Transverse colon (tissue), 4 donors: ENCODE measurements around the gene MKNK1. TPM values are rescaled to one million over a fixed set of nuclear protein-coding genes. Genes with fewer than 3 reads are reported as not detected.
A peak's percentile ranks its signal among the peaks of the same experiment; 100 is the strongest.

Experiments
- DNase-seq: peaks from one replicate; pipeline ENCODE4 v3.0.0-alpha.2; 2019
- H3K27ac ChIP-seq, 4 donors: fragments of 200-600 bp; sonication (generic); 2 replicates each; pipeline ENCODE4 v1.5.1; 2016 to 2018; ENCODE audit warnings: inconsistent platforms in 4 of 4
- H3K27me3 ChIP-seq: fragments of 200-600 bp; sonication (generic); 2 replicates; pipeline ENCODE4 v1.5.1; 2017; ENCODE audit warnings: inconsistent platforms
- H3K36me3 ChIP-seq, 4 donors: fragments of 200-600 bp; sonication (generic); 2 replicates each; pipeline ENCODE4 v1.5.1; 2017 to 2019; ENCODE audit warnings: inconsistent platforms in 4 of 4
- H3K4me1 ChIP-seq, 4 donors: fragments of 200-600 bp; sonication (generic); 2 replicates each; pipeline ENCODE4 v1.5.1; 2017 to 2020; ENCODE audit warnings: inconsistent platforms in 4 of 4
- H3K4me3 ChIP-seq, 4 donors: fragments of 200-600 bp; sonication (generic); 1 replicate in 1 of 4; 2 replicates in 3 of 4; pipeline versions ENCODE4 v1.5.1 to v1.6.1; 2017 to 2019; ENCODE audit warnings: inconsistent platforms in 4 of 4
- H3K9me3 ChIP-seq, 2 donors: fragments of 200-600 bp; sonication (generic); 2 replicates each; pipeline ENCODE4 v1.5.1; 2017 to 2019; ENCODE audit warnings: inconsistent platforms in 2 of 2
- EP300 ChIP-seq: sonication (generic); formaldehyde crosslinking; IDR thresholded peaks from one replicate; pipeline ENCODE4 v1.6.1; 2017; ENCODE audit warnings: antibody characterized with exemption, low read depth
- POLR2A ChIP-seq: fragments of 450-650 bp; IDR thresholded peaks from one replicate; pipeline ENCODE4 v1.6.1; 2016; ENCODE audit warnings: antibody characterized with exemption, mild to moderate bottlenecking, moderate library complexity
- POLR2AphosphoS5 ChIP-seq, 3 donors: sonication (generic); formaldehyde crosslinking; IDR thresholded peaks; one replicate each; pipeline ENCODE4 v1.6.1; 2016; ENCODE audit warnings: antibody characterized with exemption in 3 of 3
- WGBS, 2 donors: methylation state at CpG; one replicate each; pipeline ENCODE4 v1.1.5; 2018; ENCODE audit warnings: low coverage in 1 of 2; 5-methylcytosine and 5-hydroxymethylcytosine counted together
- in situ Hi-C, 4 donors: fragments of 200-750 bp; cut with MboI; loops; one replicate each; pipeline versions ENCODE4 v1.15.0 to v1.15.1; 2017; ENCODE audit warnings: low sequenced_read_pairs in 3 of 4, low pct_ligation_motif_present in 1 of 4, low pct_unique_long_range_greater_than_20kb in 1 of 4
- intact Hi-C: fragments of 100-400 bp; cut with DNase I; formaldehyde crosslinking; loops from one replicate; pipeline ENCODE4 v1.15.1; 2023; ENCODE audit warnings: low total_unique reads
- total RNA-seq, 4 donors: library from RNA; depleted of rRNA; stranded (reverse); fragments of >200 nt; gene quantifications; one replicate each; pipeline ENCODE4 v1.1.0, GENCODE V29; 2016
- TF ChIP-seq, protein P1 (sequence below), 5 experiments: fragments of 200-600 bp in 3 of 5; fragments of 450-650 bp in 2 of 5; sonication (generic) in 3 of 5; IDR thresholded peaks; 1 replicate in 2 of 5; 2 replicates in 3 of 5; pipeline ENCODE4 v1.5.1; 2016 to 2017; ENCODE audit warnings: antibody characterized with exemption in 5 of 5, inconsistent platforms in 3 of 5, mild to moderate bottlenecking in 2 of 5, moderate library complexity in 1 of 5

Gene MKNK1
- total RNA-seq, 4 donors from 2014 or later: 59.5 to 80.5 (median 62.3) TPM

DNA sequence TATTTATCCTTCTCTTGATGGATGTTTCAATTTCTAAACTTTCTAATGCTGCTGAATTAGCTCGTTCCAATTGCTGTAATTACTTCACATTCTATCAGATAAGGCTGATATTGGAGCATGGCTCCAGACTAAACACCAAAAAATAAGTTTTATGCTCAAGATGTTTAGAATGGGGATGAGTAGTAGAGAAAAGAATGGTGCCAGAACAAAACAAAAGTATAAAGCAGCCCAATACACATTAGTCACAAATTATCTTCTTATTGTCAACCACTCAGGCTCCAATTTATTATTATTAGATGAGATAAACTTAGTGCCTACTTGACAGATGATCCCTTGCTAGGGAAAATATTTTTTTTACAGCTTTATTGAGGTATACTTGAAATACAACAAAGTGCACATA is 42.3 kb upstream of the MKNK1 start:
- DNase-seq: no peak
- Histone ChIP-seq H3K27me3 (no peaks in the 10 kb centered on the region), H3K36me3 (peaks cover 0 to 29% (median 6%) of the 10 kb centered on the region in 4 donors), H3K4me3 (no peak overlapping the region), H3K4me1 (peaks cover 10 to 23% (median 14%) of the 10 kb centered on the region in 4 donors), H3K27ac (no peak overlapping the region), H3K9me3 (peaks cover 0 to 2% of the 10 kb centered on the region in 2 donors)
- intact Hi-C loops: no loop called here
- TF ChIP-seq, protein P1, sequence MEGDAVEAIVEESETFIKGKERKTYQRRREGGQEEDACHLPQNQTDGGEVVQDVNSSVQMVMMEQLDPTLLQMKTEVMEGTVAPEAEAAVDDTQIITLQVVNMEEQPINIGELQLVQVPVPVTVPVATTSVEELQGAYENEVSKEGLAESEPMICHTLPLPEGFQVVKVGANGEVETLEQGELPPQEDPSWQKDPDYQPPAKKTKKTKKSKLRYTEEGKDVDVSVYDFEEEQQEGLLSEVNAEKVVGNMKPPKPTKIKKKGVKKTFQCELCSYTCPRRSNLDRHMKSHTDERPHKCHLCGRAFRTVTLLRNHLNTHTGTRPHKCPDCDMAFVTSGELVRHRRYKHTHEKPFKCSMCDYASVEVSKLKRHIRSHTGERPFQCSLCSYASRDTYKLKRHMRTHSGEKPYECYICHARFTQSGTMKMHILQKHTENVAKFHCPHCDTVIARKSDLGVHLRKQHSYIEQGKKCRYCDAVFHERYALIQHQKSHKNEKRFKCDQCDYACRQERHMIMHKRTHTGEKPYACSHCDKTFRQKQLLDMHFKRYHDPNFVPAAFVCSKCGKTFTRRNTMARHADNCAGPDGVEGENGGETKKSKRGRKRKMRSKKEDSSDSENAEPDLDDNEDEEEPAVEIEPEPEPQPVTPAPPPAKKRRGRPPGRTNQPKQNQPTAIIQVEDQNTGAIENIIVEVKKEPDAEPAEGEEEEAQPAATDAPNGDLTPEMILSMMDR (IDR thresholded peaks at IDR 0.05): no peak
- TF ChIP-seq POLR2A: no peak
- TF ChIP-seq POLR2AphosphoS5 (IDR thresholded peaks at IDR 0.05): no peak
- no peak for TF ChIP-seq EP300
- 74 to 83% methylated on average over 1 of the region's 1 CpG for WGBS, 2 donors
- in situ Hi-C loops: no loop called here

DNA sequence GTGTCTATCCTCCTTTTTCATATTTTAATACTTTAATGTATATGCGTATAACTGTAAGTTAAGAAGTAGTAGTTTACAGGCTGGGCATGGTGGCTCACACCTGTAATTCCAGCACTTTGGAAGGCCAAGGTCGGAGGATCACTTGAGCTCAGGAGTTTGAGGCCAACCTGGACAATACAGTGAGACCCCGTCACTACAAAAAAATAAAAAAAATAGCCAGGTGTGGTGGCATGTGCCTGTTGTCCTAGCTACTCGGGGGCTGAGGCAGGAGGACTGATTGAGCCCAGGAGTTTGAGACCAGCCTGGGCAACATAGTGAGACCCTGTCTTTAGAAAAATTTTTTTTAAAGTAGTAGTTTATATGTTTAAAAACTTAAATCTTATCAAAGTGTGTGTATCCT is 41.7 kb upstream of the MKNK1 start:
- Histone ChIP-seq H3K36me3 (peaks cover 0 to 29% (median 6%) of the 10 kb centered on the region in 4 donors), H3K4me1 (peaks cover 10 to 23% (median 14%) of the 10 kb centered on the region in 4 donors), H3K4me3 (no peak overlapping the region), H3K27ac (no peak overlapping the region), H3K27me3 (no peaks in the 10 kb centered on the region), H3K9me3 (peaks cover 0 to 2% of the 10 kb centered on the region in 2 donors)
- in situ Hi-C loops (no loop called here), intact Hi-C loops (no loop called here)
- WGBS, 2 donors: 92 to 93% methylated on average over 4 of the region's 4 CpGs
- no peak for DNase-seq
- TF ChIP-seq, protein P1 (IDR thresholded peaks at IDR 0.05): no peak
- TF ChIP-seq POLR2AphosphoS5 (IDR thresholded peaks at IDR 0.05) (no peak), EP300 (no peak), POLR2A (no peak)

DNA sequence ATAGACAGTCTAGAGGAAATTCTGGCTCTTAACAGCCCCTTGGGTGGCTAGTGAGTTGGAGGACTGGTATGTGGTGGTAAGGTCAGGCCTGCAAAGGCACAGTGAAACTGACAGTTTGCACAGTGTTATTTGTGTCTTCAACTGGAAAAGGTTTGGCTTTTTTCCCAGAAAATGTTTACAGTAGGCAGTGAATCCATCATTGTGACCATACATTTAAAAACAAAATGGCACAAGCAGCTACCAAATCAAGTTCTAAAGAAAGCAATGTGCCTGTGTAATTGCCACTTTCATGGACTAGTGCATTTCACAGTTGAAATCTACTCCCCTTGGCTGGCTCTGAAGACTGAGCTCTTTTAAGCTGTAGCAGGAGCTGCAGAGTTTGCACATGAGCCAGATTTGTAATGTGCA is 39.3 kb upstream of the MKNK1 start:
- in situ Hi-C loops: no loop called here
- H3K27me3 ChIP-seq: no peaks in the 10 kb centered on the region
- peak; percentile 23 for DNase-seq
- TF ChIP-seq, protein P1 (IDR thresholded peaks at IDR 0.05): no peak
- TF ChIP-seq POLR2A (no peak), POLR2AphosphoS5 (IDR thresholded peaks at IDR 0.05) (peak; percentile 44 to 61 (median 47))
- peaks cover 11 to 37% (median 15%) of the 10 kb centered on the region in 4 donors for H3K4me1 ChIP-seq
- intact Hi-C loops: no loop called here
- H3K4me3 ChIP-seq: no peak overlapping the region
- H3K9me3 ChIP-seq: no peaks in the 10 kb centered on the region
- H3K27ac ChIP-seq: peak overlapping the region; percentile 28 to 62 (median 56)
- H3K36me3 ChIP-seq: peaks cover 0 to 7% (median 2%) of the 10 kb centered on the region in 4 donors

DNA sequence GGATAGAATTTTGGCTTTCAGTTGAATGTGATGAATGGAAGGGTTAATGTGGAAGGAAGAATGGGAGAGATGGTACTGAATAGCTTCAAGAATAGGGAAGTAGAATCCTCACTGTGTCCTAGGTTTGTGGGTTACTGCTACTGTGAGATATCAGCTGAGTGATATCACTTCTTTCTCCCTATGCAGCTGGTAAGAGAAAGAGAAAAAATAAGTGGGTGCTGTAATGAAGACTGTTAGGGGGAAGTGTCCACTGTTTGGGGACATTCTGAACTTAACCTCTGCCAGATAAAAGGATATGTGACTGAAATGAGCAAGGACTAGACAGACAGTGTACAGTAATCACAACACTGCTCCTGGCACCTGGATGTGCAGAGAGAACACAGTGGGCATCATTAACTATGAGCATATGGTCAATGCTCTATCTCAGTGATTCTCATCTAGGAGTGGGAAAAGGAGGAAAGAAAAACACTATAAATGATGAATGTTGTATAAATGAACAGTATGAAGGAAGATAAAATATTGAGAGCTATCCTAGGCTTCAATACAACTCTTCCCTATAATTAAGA is 38.1 kb upstream of the MKNK1 start:
- Histone ChIP-seq H3K27me3 (no peaks in the 10 kb centered on the region), H3K36me3 (no peaks in the 10 kb centered on the region), H3K4me3 (no peak overlapping the region), H3K27ac (peak overlapping the region in 2 of 4 donors; percentile 62), H3K9me3 (no peaks in the 10 kb centered on the region), H3K4me1 (peaks cover 11 to 37% (median 15%) of the 10 kb centered on the region in 4 donors)
- intact Hi-C loops: no loop called here
- no peak for DNase-seq
- TF ChIP-seq, protein P1 (IDR thresholded peaks at IDR 0.05): no peak
- TF ChIP-seq EP300 (no peak), POLR2A (no peak), POLR2AphosphoS5 (IDR thresholded peaks at IDR 0.05) (no peak)
- in situ Hi-C loops: no loop called here
